Measurements from ENCODE around the gene ZNF44.

Gene ZNF44

DNA sequence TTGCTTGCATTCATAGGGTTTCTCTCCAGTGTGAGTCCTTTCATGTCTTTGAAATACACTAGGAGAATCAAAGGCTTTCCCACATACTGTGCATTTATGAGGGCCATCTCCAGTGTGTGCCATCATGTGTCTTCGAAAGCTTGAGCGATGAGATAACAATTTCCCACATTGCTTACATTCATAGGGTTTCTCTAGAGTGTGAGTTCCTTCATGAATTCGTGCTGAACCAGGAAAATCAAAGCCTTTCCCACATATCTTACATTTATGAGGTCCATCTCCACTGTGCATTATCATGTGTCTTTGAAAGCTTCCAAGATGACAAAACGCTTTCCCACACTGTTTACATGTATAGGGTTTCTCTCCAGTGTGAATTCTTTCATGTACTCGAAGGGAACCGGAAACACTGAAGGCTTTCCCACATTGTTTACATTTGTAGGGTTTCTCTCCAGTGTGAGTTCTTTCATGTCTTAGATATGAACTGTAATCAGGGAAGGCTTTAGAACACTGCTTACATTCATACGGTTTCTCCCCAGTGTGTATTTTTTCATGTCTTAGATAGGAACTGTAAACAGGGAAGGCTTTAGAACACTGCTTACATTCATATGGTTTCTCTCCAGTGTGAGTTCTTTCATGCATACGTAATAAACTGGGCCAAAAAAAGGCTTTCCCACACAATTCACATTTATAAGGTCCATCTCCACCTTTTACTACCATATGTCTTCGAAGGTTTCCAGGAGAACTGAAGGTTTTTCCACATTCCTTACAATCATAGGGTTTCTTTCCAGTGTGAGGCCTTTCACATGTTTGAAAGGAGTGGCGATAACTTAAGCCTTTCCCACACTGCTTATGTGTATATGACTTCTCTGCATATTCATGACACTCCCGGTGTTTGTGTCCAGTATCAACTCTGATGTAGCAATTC, 21.4 kb downstream of the ZNF44 start:
- CTCF ChIA-PET = no interaction called here

DNA sequence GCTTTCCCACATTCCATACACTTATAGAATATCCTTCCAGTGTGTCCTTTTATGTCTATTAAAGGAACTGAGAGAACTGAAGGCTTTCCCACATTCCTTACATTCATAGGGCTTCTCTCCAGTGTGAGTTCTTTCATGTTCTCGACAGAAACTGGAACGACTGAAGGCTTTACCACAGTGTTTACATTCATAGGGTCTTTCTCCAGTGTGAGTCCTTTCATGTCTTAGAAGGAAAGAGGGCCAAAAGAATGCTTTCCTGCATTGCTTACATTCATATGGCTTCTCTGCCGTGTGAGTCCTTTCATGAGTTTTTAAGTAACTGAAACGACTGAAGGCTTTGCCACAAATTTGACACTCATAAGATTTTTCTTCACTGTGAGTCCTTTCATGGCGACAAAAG, 22.3 kb downstream of the ZNF44 start:
- Histone ChIP-seq H3K4me1 (ENCODE audit: control insufficient read depth, insufficient read depth, low read length) (no peaks in the 10 kb centered on the region), H3K4me3 (ENCODE audit: low read depth, low read length) (no peak overlapping the region), H3K36me3 (ENCODE audit: control insufficient read depth in 2 of 2, insufficient read depth in 1 of 2, low read length in 2 of 2) (peaks cover 0 to 42% of the 10 kb centered on the region in 2 experiments; a peak in 1 of 3 replicates), H3K9me3 (ENCODE audit: control insufficient read depth, insufficient read depth, low read depth, low read length) (no peaks in the 10 kb centered on the region), H3K27ac (ENCODE audit: extremely low read depth, low read depth, low read length) (no peak overlapping the region)
- no peak for TF ChIP-seq ZNF843 (tag by site-specific recombination; IDR thresholded peaks at IDR 0.05)
- TF ChIP-seq ZFP69B (tag by site-specific recombination; IDR thresholded peaks at IDR 0.05) = no peak
- no peak for TF ChIP-seq ZNF776 (tag by site-specific recombination; IDR thresholded peaks at IDR 0.05; ENCODE audit: borderline replicate concordance)
- no peak for TF ChIP-seq ZBTB21 (tag by site-specific recombination; IDR thresholded peaks at IDR 0.05)
- TF ChIP-seq, protein P1, sequence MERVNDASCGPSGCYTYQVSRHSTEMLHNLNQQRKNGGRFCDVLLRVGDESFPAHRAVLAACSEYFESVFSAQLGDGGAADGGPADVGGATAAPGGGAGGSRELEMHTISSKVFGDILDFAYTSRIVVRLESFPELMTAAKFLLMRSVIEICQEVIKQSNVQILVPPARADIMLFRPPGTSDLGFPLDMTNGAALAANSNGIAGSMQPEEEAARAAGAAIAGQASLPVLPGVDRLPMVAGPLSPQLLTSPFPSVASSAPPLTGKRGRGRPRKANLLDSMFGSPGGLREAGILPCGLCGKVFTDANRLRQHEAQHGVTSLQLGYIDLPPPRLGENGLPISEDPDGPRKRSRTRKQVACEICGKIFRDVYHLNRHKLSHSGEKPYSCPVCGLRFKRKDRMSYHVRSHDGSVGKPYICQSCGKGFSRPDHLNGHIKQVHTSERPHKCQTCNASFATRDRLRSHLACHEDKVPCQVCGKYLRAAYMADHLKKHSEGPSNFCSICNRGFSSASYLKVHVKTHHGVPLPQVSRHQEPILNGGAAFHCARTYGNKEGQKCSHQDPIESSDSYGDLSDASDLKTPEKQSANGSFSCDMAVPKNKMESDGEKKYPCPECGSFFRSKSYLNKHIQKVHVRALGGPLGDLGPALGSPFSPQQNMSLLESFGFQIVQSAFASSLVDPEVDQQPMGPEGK (tag by site-specific recombination; IDR thresholded peaks at IDR 0.05) = no peak
- peak; percentile 27; the same call in 1 of the 2 replicates for TF ChIP-seq ZNF274 (IDR thresholded peaks at IDR 0.05; ENCODE audit: low read length)
- peak; percentile 93; the same call in 1 of the 2 replicates for TF ChIP-seq ZNF274 (tag by site-specific recombination; IDR thresholded peaks at IDR 0.05; ENCODE audit: borderline replicate concordance)
- CTCF ChIA-PET = no interaction called here
- POLR2A ChIA-PET = no interaction called here

More for the DNA sequence above, 21.4 kb downstream of the ZNF44 start:
- Histone ChIP-seq H3K4me3 (ENCODE audit: low read depth, low read length) (no peak overlapping the region), H3K36me3 (ENCODE audit: control insufficient read depth in 2 of 2, insufficient read depth in 1 of 2, low read length in 2 of 2) (peaks cover 0 to 42% of the 10 kb centered on the region in 2 experiments; a peak in 1 of 3 replicates), H3K9me3 (ENCODE audit: control insufficient read depth, insufficient read depth, low read depth, low read length) (no peaks in the 10 kb centered on the region), H3K27ac (ENCODE audit: extremely low read depth, low read depth, low read length) (no peak overlapping the region), H3K4me1 (ENCODE audit: control insufficient read depth, insufficient read depth, low read length) (no peaks in the 10 kb centered on the region)
- POLR2A ChIA-PET = no interaction called here
- TF ChIP-seq, protein P2, sequence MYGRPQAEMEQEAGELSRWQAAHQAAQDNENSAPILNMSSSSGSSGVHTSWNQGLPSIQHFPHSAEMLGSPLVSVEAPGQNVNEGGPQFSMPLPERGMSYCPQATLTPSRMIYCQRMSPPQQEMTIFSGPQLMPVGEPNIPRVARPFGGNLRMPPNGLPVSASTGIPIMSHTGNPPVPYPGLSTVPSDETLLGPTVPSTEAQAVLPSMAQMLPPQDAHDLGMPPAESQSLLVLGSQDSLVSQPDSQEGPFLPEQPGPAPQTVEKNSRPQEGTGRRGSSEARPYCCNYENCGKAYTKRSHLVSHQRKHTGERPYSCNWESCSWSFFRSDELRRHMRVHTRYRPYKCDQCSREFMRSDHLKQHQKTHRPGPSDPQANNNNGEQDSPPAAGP (tag by site-specific recombination; IDR thresholded peaks at IDR 0.05) = no peak
- TF ChIP-seq SETDB1 (IDR thresholded peaks at IDR 0.05; ENCODE audit: insufficient read length, low read length) = peak; percentile 97
- TF ChIP-seq ZNF184 (tag by site-specific recombination; IDR thresholded peaks at IDR 0.05) = no peak
- no peak for TF ChIP-seq ZNF274 (IDR thresholded peaks at IDR 0.05; ENCODE audit: low read length)
- TF ChIP-seq ZNF274 (tag by site-specific recombination; IDR thresholded peaks at IDR 0.05; ENCODE audit: borderline replicate concordance) = peak; percentile 88
- TF ChIP-seq ZNF404 (tag by site-specific recombination; IDR thresholded peaks at IDR 0.05) = no peak

DNA sequence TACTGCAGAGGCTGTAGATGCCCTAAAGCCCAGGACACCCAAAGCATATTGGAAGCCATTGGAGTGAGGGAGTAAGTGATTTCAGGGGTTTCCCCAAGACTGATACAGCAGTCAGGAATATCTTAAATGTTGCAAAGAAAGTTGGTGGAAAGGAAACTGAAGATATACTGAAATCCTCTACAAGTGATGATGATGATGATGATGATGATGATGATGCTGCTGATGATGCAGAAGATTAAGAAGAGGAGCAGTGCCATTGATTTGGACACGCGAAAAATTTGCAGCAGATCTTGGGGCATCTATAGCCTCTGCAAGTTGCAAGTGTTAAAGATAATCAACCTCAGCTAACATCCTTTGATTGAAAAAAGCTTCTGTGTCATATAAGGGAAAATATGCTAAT, 23.8 kb downstream of the ZNF44 start:
- H3K4me3 ChIP-seq (ENCODE audit: low read depth, low read length) = no peak overlapping the region
- POLR2A ChIA-PET = no interaction called here
- no peaks in the 10 kb centered on the region for H3K9me3 ChIP-seq (ENCODE audit: control insufficient read depth, insufficient read depth, low read depth, low read length)
- CTCF ChIA-PET = no interaction called here
- no peak overlapping the region for H3K27ac ChIP-seq (ENCODE audit: extremely low read depth, low read depth, low read length)
- peaks cover 0 to 32% of the 10 kb centered on the region in 2 experiments; a peak in 1 of 3 replicates for H3K36me3 ChIP-seq (ENCODE audit: control insufficient read depth in 2 of 2, insufficient read depth in 1 of 2, low read length in 2 of 2)
- H3K4me1 ChIP-seq (ENCODE audit: control insufficient read depth, insufficient read depth, low read length) = no peaks in the 10 kb centered on the region
- TF ChIP-seq, protein P3, sequence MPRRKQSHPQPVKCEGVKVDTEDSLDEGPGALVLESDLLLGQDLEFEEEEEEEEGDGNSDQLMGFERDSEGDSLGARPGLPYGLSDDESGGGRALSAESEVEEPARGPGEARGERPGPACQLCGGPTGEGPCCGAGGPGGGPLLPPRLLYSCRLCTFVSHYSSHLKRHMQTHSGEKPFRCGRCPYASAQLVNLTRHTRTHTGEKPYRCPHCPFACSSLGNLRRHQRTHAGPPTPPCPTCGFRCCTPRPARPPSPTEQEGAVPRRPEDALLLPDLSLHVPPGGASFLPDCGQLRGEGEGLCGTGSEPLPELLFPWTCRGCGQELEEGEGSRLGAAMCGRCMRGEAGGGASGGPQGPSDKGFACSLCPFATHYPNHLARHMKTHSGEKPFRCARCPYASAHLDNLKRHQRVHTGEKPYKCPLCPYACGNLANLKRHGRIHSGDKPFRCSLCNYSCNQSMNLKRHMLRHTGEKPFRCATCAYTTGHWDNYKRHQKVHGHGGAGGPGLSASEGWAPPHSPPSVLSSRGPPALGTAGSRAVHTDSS (tag by site-specific recombination; IDR thresholded peaks at IDR 0.05) = peak; percentile 84
- TF ChIP-seq, protein P4, sequence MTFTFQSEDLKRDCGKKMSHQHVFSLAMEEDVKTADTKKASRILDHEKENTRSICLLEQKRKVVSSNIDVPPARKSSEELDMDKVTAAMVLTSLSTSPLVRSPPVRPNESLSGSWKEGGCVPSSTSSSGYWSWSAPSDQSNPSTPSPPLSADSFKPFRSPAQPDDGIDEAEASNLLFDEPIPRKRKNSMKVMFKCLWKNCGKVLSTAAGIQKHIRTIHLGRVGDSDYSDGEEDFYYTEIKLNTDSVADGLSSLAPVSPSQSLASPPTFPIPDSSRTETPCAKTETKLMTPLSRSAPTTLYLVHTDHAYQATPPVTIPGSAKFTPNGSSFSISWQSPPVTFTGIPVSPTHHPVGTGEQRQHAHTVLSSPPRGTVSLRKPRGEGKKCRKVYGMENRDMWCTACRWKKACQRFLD (tag by site-specific recombination; IDR thresholded peaks at IDR 0.05) = no peak
